Measurements from ENCODE around the gene NBEA.

NBEA gene

DNA sequence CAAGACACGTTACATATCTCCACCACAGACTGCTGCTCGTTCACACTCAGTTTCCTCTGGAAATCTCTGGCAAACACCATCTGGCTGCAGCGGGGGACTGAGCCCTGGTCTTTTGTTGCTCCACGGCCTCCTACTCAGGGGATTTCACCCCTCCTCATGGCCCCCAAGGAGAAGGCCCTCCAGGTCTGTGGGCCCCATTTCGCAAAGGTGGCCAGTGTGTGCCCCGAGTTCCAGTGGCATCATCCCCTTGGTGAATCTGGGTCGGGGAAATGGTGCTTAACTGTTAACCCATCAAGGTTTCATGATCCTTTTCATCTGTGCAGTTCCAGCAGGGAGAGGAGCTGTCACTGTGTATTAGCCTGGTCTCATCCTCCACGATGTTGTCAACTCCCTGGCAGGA, 769.8 kb downstream of the NBEA start:
- no peaks in the 10 kb centered on the region for H3K27me3 ChIP-seq (ENCODE audit: insufficient read depth, poor library complexity, severe bottlenecking)
- no peaks in the 10 kb centered on the region for H3K9me3 ChIP-seq (ENCODE audit: severe bottlenecking)
- H3K4me1 ChIP-seq (ENCODE audit: insufficient read depth, poor library complexity, severe bottlenecking) = no peaks in the 10 kb centered on the region
- TF ChIP-seq, protein P1, sequence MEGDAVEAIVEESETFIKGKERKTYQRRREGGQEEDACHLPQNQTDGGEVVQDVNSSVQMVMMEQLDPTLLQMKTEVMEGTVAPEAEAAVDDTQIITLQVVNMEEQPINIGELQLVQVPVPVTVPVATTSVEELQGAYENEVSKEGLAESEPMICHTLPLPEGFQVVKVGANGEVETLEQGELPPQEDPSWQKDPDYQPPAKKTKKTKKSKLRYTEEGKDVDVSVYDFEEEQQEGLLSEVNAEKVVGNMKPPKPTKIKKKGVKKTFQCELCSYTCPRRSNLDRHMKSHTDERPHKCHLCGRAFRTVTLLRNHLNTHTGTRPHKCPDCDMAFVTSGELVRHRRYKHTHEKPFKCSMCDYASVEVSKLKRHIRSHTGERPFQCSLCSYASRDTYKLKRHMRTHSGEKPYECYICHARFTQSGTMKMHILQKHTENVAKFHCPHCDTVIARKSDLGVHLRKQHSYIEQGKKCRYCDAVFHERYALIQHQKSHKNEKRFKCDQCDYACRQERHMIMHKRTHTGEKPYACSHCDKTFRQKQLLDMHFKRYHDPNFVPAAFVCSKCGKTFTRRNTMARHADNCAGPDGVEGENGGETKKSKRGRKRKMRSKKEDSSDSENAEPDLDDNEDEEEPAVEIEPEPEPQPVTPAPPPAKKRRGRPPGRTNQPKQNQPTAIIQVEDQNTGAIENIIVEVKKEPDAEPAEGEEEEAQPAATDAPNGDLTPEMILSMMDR (IDR thresholded peaks at IDR 0.05; ENCODE audit: poor library complexity, severe bottlenecking) = no peak
- no peak overlapping the region for H3K4me3 ChIP-seq (ENCODE audit: severe bottlenecking)
- H3K27ac ChIP-seq (ENCODE audit: poor library complexity, severe bottlenecking) = no peak overlapping the region
- no peak for DNase-seq (ENCODE audit: low spot score)
- ATAC-seq (ENCODE audit: low read depth) = no peak
- H3K36me3 ChIP-seq (ENCODE audit: low read depth) = no peaks in the 10 kb centered on the region

DNA sequence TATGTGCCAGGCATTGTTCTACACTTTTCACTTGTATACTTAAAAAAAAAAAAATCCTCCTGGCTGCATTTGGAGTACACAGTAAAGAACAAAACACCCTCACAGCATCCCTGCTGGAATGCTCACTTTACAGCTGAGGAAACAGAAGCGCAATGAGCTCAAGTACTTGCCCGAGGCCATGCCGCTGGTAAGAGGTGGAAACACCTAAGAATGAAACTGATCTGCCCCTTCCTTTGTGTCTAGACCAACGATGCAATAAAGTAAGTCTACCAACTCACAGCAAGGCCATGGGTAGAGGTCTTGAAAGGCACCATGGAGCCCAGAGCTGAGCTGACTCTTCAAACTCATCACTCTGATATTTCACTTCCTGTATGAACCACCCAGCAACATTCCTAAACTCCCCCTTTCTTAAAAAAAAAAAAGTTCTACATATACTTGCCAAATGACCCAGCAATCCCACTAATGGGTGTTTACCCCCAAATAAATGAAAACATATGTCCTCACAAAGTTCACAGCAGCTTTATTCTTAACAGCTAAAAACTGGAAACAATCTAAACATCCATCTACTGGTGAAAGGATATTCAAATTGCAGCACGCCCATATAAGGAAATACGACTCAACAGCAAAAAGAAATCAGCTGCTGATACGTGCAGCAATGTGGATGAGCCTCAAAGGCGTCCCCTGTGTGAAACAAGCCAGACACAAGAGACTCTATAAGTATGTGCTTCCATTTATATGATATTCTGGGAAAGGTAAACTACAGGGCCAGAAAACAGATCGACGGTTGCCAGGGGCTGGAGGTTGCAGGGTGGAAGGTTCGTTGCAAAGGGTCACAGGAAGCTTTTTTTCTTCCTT, 771.1 kb downstream of the NBEA start:
- Histone ChIP-seq H3K36me3 (ENCODE audit: low read depth) (no peaks in the 10 kb centered on the region), H3K9me3 (ENCODE audit: severe bottlenecking) (no peaks in the 10 kb centered on the region), H3K27ac (ENCODE audit: poor library complexity, severe bottlenecking) (no peak overlapping the region), H3K4me1 (ENCODE audit: insufficient read depth, poor library complexity, severe bottlenecking) (no peaks in the 10 kb centered on the region), H3K27me3 (ENCODE audit: insufficient read depth, poor library complexity, severe bottlenecking) (no peaks in the 10 kb centered on the region), H3K4me3 (ENCODE audit: severe bottlenecking) (no peak overlapping the region)
- no peak for DNase-seq (ENCODE audit: low spot score)
- ATAC-seq (ENCODE audit: low read depth) = no peak
- TF ChIP-seq, protein P1 (IDR thresholded peaks at IDR 0.05; ENCODE audit: poor library complexity, severe bottlenecking) = no peak

- Histone ChIP-seq H3K4me1 (ENCODE audit: insufficient read depth, poor library complexity, severe bottlenecking) (no peaks in the 10 kb centered on the region), H3K9me3 (ENCODE audit: severe bottlenecking) (no peaks in the 10 kb centered on the region), H3K4me3 (ENCODE audit: severe bottlenecking) (no peak overlapping the region), H3K27me3 (ENCODE audit: insufficient read depth, poor library complexity, severe bottlenecking) (no peaks in the 10 kb centered on the region), H3K27ac (ENCODE audit: poor library complexity, severe bottlenecking) (no peak overlapping the region), H3K36me3 (ENCODE audit: low read depth) (no peaks in the 10 kb centered on the region)
- no peak for ATAC-seq (ENCODE audit: low read depth)
- TF ChIP-seq, protein P1 (IDR thresholded peaks at IDR 0.05; ENCODE audit: poor library complexity, severe bottlenecking) = no peak
- DNase-seq (ENCODE audit: low spot score) = no peak
Observed at GRCh38 chr13:35714121-35714520, 772.1 kb downstream of the NBEA start.

GRCh38 chr13:35714588-35715377, 772.7 kb downstream of the NBEA start:
- DNase-seq (ENCODE audit: low spot score) (no peak), ATAC-seq (ENCODE audit: low read depth) (no peak)
- no peaks in the 10 kb centered on the region for H3K9me3 ChIP-seq (ENCODE audit: severe bottlenecking)
- no peaks in the 10 kb centered on the region for H3K36me3 ChIP-seq (ENCODE audit: low read depth)
- no peak overlapping the region for H3K27ac ChIP-seq (ENCODE audit: poor library complexity, severe bottlenecking)
- TF ChIP-seq, protein P1 (IDR thresholded peaks at IDR 0.05; ENCODE audit: poor library complexity, severe bottlenecking) = no peak
- no peaks in the 10 kb centered on the region for H3K4me1 ChIP-seq (ENCODE audit: insufficient read depth, poor library complexity, severe bottlenecking)
- H3K4me3 ChIP-seq (ENCODE audit: severe bottlenecking) = no peak overlapping the region
- no peaks in the 10 kb centered on the region for H3K27me3 ChIP-seq (ENCODE audit: insufficient read depth, poor library complexity, severe bottlenecking)

Data from RWPE2 (cell line).